Activated T-helper 1 cell treated with anti-CD3 and anti-CD28 coated beads, Interleukin-2, amount 50 U/mL, for 16 hours (primary cell): ENCODE data around the gene UNC5A.

Source experiments
- DNase-seq, 2 donors: peaks; one replicate each; pipeline ENCODE4 v3.0.0-alpha.2; 2020; ENCODE audit warnings: low read depth in 1 of 2, low spot score in 1 of 2

The UNC5A gene

GRCh38 chr5:176781638-176782570 lies 28.5 kb upstream of the UNC5A start:
- no peak for DNase-seq

- no peak for DNase-seq
These were observed 25.9 kb upstream of the UNC5A start for GRCh38 chr5:176784218-176785165.

GRCh38 chr5:176785184-176786145 lies 24.9 kb upstream of the UNC5A start:
- no peak for DNase-seq

DNA sequence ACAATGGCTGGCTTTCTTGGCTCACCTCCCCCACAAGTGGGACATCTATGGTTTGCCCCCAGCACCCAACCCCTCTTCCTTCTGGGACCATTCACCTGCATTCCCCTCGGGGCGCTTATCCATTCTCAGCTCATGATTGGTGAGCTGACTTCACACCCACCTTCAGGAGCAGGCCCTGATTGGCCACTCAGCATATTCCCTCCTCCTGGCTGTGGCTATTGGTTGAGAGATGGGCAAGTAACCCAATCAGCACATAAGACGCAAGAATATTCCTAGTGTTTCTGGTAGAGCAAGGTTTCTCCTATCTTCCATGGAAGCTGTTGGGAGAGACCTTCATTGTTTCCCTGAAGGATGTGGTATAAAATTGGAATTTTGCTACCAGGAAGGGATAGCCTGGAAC lies 22.7 kb upstream of the UNC5A start:
- no peak for DNase-seq

DNA sequence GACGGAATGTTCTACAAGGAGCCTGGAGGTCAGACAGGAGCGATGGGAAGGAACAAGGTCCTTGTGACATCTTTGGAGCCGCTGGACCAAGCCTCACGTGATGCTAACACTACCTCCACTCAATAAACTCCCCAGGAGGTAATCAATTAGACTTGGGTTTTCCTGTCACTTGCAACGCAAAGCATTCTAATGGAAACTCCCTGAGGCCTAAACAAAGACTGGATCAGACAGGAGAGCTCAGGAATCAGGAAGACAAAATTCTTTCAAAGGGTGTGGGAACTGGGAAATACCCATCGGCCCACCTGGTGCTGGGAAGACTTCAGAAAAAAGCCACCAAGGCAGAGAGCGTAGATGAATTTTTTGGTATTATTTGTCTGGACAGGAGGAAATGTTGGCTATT lies 22.3 kb upstream of the UNC5A start:
- DNase-seq = no peak

GRCh38 chr5:176788941-176789872 lies 21.2 kb upstream of the UNC5A start:
- DNase-seq = no peak

GRCh38 chr5:176789873-176790615 lies 20.3 kb upstream of the UNC5A start:
- no peak for DNase-seq

- no peak for DNase-seq
These were observed 19.4 kb upstream of the UNC5A start for GRCh38 chr5:176790941-176791340.

GRCh38 chr5:176792655-176793342 lies 17.6 kb upstream of the UNC5A start:
- DNase-seq = no peak

- no peak for DNase-seq
These were observed 17.0 kb upstream of the UNC5A start for GRCh38 chr5:176793343-176793699.

DNA sequence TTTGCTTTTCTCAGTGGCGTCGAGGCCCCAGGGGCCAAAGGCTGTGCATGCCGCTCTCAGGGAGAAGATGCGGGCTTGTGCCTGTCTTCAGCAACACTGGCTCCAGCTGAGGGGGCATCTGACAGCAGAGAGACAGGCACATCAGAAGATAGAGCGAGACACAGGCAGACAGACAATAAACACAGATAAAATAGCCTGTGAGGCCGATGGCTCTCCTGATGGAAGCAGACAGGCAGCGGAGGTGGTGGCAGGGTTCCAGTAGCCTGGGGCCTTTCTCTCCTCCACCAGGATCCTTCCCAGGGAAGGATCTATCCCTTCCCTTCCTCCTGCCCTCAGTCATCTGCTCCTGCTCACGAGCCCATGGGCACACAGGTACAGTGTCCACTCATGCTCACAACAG lies 16.6 kb upstream of the UNC5A start:
- no peak for DNase-seq

- DNase-seq = no peak
These were observed 15.8 kb upstream of the UNC5A start for GRCh38 chr5:176794509-176794908.

GRCh38 chr5:176796411-176796810 lies 13.9 kb upstream of the UNC5A start:
- DNase-seq = no peak

DNA sequence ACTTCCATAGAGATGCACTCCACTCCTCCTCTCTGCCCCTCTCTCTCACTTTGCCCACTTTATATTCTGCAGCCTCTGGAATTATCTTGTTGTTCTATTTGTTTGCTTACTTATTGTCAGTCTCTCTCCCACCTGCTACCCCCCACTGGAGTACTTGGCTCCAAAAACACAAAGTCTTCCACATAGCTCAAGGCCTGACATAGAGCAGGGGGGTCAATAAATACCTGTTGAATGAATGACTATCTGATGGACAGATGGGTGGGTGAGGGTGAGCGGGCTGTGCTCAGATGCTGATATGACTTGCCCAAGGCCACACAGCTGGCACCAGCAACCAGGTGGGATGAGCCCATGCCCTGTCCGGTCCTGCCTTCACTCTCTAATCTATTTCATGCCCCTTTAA lies 13.4 kb upstream of the UNC5A start:
- no peak for DNase-seq

DNA sequence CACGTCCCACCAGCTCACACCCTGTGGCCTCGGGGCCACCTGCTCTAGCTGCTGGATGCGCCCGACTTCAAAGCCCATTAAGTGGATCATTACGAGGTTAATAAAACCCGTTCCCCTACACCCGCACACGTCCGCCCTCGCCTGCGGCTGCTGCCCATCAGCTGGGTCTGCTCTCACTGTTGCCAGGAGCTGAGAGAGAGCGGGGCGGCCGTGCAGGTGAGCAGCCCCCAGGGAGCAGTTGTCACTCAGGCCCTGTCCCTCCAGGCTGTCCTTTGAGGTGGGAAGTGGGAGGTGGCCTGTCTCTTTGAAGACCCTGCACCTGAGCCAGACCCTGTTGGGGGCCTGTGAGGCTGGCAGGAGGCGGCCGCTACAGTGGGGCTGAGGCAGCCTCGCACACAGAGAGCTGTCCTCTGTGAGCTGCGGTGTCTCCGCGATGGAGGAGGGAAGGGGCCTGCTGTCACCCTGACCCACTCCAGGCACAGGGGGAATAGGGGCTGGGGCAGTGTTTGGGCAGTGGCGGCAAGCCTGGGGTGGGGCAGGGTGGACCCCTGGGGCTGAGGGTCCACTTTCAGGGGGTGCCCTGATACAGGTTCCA lies 12.8 kb upstream of the UNC5A start:
- no peak for DNase-seq

- no peak for DNase-seq
These were observed 12.1 kb upstream of the UNC5A start for GRCh38 chr5:176798086-176798876.

DNA sequence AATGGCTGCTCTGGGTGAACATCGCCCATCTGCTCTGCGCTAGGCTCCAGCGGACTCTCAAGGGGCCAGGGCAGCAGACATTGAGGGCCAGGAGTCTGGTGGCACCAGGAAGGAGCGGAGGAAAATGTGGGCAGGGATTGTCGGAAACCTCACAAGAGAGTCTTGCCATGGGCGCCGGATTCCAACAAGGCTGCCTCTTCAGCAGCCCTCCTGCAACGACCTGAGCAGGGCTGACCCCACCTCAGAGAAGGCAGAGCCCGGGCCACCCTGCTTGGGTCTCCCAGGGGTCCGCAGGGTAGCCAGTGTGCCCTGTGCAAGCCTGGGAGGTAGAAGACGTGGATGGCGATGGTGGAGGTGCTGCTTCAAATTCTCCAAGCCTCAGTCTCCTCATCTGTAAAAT lies 11.4 kb upstream of the UNC5A start:
- DNase-seq = no peak
